ENCODE data around the gene TRIP13. TPM values are rescaled to one million over a fixed set of nuclear protein-coding genes. Genes with fewer than 3 reads are reported as not detected.
A peak's percentile ranks its signal among the peaks of the same experiment; 100 is the strongest.

TRIP13 gene
- total RNA-seq, 1 experiment from 2014 or later: 42.6 TPM

DNA sequence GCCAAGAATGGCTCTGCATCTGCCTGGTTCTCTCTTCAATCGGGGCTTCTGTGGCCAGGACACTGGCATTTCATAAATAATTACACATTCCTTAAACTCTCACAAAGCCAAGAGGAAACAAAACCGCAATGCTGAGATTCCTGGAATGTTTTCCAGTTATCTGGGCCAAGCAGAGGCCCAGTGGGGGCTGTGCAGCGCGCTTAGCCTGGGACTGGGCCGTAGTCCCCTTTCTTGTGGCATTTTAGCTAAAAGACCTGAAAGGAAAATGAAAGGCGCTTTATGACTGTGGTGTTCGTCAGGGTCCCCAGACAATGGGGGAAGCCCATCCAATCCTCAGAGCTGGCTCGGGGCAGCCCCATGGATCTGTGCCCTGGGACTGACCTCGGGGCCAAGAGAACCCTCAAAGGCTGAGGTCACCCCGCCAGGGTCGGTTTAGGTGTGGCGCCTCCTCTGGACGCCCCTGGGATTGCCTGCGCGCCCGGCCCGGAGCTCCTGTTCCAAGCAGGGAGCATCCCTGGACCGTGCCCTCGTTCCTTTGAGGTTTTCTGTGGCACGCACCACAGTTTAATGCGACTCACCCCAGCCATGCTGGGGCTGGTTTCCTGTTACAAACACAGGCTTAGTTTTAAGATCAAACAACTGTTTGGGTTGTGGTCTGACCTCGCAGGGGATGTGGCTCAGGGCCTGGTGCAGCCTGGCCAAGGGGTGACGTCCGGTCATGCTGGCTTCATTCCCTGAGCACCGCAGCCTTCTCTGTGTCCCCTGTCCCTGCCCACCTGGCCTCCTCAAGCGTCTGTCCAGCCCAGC lies 64.5 kb downstream of the TRIP13 start:
- no peak overlapping the region for H3K4ac ChIP-seq (ENCODE audit: low read depth, low read length)

More for the DNA sequence above, 64.5 kb downstream of the TRIP13 start:
- Histone ChIP-seq H2BK15ac (ENCODE audit: low read depth, low read length) (no peak overlapping the region), H3K23me2 (ENCODE audit: insufficient read length, low read depth, low read length, poor library complexity, severe bottlenecking) (no peaks in the 10 kb centered on the region), H2AK5ac (ENCODE audit: insufficient read length, low read length) (no peak overlapping the region), H4K8ac (replicated peaks; ENCODE audit: insufficient read length, low read depth, low read length) (no peak overlapping the region), H3K56ac (ENCODE audit: insufficient read length, low read depth, low read length) (no peak overlapping the region), H4K20me1 (ENCODE audit: control insufficient read depth, insufficient read depth, insufficient read length) (no peaks in the 10 kb centered on the region), H2BK12ac (ENCODE audit: insufficient read length, low read depth, low read length) (no peak overlapping the region), H2BK120ac (ENCODE audit: low read depth, low read length, poor library complexity, severe bottlenecking) (no peak overlapping the region), H3K79me2 (ENCODE audit: insufficient read depth, low read length) (no peaks in the 10 kb centered on the region), H3K4me1 (ENCODE audit: insufficient read depth, low read length) (no peaks in the 10 kb centered on the region), H3K27me3 (ENCODE audit: insufficient read depth, low read length) (no peaks in the 10 kb centered on the region), H3K23ac (ENCODE audit: insufficient read length, low read depth, low read length) (no peak overlapping the region), H3K14ac (ENCODE audit: insufficient read depth, low read length) (no peak overlapping the region), H2AFZ (ENCODE audit: low read length) (no peak overlapping the region), H3K27ac (ENCODE audit: insufficient read length, low read depth, low read length) (no peak overlapping the region), H2BK20ac (ENCODE audit: low read depth, low read length, poor library complexity, severe bottlenecking) (no peak overlapping the region), H3K4me2 (ENCODE audit: insufficient read depth, insufficient read length, low read length) (no peak overlapping the region), H3T11ph (ENCODE audit: low read length) (no peak overlapping the region), H4K91ac (ENCODE audit: insufficient read length, low read depth, low read length) (no peak overlapping the region), H4K5ac (ENCODE audit: insufficient read length, low read depth, low read length) (no peak overlapping the region), H2BK5ac (ENCODE audit: insufficient read length, low read length) (no peak overlapping the region), H3K9me3 (ENCODE audit: control insufficient read depth, low read depth, low read length) (no peaks in the 10 kb centered on the region), H3K9ac (ENCODE audit: extremely low read depth, insufficient read length, low read length) (no peak overlapping the region), H3K18ac (ENCODE audit: insufficient read length, low read depth, low read length) (no peak overlapping the region), H3K79me1 (ENCODE audit: insufficient read depth, low read depth, low read length, poor library complexity, severe bottlenecking) (no peaks in the 10 kb centered on the region)
- no CpG with 5 or more reads among the region's 26 CpGs for WGBS (ENCODE audit: extremely low coverage, insufficient read length, low lambda C conversion rate)
- Mint-ChIP-seq H3K27me3 (ENCODE audit: low read depth) (peaks cover 4% of the 10 kb centered on the region), H3K4me3 (no peak overlapping the region), H3K36me3 (ENCODE audit: insufficient read depth in 1 of 3, low read depth in 3 of 3) (no peaks in the 10 kb centered on the region), H3K27ac (no peak overlapping the region), H3K4me1 (0 out of 4 replicates have a peak, but pooled peaks cover 0 to 2% of the 10 kb centered on the region in 2 experiments), H3K9me3 (no peaks in the 10 kb centered on the region)
- DNase-seq: peak; percentile 34
- TF ChIP-seq, protein P1, sequence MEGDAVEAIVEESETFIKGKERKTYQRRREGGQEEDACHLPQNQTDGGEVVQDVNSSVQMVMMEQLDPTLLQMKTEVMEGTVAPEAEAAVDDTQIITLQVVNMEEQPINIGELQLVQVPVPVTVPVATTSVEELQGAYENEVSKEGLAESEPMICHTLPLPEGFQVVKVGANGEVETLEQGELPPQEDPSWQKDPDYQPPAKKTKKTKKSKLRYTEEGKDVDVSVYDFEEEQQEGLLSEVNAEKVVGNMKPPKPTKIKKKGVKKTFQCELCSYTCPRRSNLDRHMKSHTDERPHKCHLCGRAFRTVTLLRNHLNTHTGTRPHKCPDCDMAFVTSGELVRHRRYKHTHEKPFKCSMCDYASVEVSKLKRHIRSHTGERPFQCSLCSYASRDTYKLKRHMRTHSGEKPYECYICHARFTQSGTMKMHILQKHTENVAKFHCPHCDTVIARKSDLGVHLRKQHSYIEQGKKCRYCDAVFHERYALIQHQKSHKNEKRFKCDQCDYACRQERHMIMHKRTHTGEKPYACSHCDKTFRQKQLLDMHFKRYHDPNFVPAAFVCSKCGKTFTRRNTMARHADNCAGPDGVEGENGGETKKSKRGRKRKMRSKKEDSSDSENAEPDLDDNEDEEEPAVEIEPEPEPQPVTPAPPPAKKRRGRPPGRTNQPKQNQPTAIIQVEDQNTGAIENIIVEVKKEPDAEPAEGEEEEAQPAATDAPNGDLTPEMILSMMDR (conservative IDR thresholded peaks at IDR 0.05): peak; percentile 54

Data from H9 (cell line).